ENCODE results near the gene ZMYND15.

ZMYND15 gene

GRCh38 chr17:4715063-4715744, 24.4 kb upstream of the ZMYND15 start:
- DNase-seq (ENCODE audit: low read depth in 2 of 2) = no peak

GRCh38 chr17:4716081-4716480, 23.6 kb upstream of the ZMYND15 start:
- DNase-seq (ENCODE audit: low read depth in 2 of 2) = no peak

DNA sequence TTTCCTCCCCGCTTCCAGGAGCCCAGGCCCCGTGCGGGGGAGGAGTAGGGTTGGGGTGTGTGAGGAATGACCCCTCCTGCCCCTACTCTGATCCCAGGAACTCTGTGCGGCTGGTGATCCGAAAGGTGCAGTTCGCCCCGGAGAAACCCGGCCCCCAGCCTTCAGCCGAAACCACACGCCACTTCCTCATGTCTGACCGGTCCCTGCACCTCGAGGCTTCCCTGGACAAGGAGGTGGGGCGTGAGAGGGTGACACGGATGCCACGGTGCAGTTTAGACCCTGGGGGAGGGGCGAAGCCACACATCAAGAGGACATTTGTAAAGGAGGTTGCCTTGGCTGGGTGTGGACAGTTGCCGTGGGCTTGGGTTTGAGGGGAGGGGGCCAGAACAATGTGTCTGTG, 21.8 kb upstream of the ZMYND15 start:
- DNase-seq (ENCODE audit: low read depth in 2 of 2) = no peak

DNA sequence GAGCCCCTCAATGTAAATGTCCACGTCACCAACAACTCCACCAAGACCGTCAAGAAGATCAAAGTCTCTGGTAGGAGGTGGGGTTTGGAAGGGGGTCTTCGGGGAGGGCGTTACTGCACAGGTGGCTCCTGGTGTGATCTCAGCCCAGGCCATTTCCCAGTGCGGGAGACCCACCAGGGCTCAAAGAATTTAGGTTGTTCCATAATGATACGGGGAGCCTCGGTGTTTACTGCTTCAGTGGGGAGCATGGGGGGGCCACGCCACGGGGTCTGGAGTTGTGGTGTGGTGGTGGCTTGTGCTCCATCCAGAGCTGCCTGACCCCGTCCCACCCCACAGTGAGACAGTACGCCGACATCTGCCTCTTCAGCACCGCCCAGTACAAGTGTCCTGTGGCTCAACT, 21.4 kb upstream of the ZMYND15 start:
- no peak for DNase-seq (ENCODE audit: low read depth in 2 of 2)

DNA sequence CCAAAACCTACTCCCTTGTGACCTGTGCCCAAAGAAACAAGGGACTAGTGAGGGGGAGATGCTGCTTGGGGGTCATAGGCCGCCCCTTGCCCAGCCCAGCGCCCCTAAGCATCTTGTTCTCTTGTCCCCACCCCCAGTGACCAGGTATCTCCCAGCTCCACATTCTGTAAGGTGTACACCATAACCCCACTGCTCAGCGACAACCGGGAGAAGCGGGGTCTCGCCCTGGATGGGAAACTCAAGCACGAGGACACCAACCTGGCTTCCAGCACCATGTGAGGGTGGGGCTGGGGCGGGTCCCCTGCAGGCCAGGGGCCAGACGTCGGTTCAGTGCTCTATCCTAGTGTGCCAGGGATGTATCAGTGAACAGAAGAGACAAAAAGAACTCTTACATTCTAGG, 20.5 kb upstream of the ZMYND15 start:
- DNase-seq (ENCODE audit: low read depth in 2 of 2) = no peak

GRCh38 chr17:4719684-4720221, 19.9 kb upstream of the ZMYND15 start:
- no peak for DNase-seq (ENCODE audit: low read depth in 2 of 2)

DNA sequence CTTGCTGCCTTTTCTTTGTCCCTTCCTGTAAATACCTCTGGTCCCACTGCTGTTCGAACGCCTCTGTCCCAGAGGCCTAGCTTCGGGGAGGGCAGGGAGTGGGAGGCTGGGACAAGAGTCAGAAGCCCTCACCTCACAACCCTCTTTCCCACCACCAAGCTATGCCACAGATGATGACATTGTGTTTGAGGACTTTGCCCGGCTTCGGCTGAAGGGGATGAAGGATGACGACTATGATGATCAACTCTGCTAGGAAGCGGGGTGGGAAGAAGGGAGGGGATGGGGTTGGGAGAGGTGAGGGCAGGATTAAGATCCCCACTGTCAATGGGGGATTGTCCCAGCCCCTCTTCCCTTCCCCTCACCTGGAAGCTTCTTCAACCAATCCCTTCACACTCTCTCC, 18.8 kb upstream of the ZMYND15 start:
- DNase-seq (ENCODE audit: low read depth in 2 of 2) = no peak

DNA sequence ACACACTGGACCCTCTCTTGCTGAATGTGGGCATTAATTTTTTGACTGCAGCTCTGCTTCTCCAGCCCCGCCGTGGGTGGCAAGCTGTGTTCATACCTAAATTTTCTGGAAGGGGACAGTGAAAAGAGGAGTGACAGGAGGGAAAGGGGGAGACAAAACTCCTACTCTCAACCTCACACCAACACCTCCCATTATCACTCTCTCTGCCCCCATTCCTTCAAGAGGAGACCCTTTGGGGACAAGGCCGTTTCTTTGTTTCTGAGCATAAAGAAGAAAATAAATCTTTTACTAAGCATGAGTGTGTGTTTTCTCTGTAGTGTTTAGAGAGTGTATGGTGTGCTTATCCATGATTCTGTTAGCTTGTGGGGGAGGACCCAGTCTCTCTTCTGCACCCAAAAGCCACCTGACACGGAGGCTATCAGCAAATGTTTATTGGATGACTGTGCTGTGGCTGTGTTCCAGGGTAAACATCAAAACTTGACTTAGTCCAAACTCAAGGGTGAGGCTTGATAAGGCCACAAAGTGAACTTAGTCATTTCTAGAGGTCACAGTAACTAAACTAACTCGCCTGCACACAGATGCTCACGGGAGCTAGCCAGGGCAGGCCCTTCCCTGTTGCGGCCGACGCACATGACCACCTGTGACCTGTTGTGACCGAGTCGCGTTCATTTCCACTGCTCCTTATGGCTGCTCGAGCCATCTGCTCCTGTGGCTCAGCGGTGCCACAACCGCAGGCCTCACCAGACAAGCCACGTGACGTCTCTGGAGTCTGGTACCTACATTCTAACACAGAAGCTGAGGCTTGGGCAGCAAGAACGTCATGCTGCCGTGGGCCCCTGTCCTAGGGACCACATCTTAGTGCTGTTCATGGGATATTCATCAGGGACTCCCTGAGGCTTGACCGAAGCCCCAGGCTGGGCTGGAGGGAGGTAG, 18.2 kb upstream of the ZMYND15 start:
- DNase-seq (ENCODE audit: low read depth in 2 of 2) = no peak

DNA sequence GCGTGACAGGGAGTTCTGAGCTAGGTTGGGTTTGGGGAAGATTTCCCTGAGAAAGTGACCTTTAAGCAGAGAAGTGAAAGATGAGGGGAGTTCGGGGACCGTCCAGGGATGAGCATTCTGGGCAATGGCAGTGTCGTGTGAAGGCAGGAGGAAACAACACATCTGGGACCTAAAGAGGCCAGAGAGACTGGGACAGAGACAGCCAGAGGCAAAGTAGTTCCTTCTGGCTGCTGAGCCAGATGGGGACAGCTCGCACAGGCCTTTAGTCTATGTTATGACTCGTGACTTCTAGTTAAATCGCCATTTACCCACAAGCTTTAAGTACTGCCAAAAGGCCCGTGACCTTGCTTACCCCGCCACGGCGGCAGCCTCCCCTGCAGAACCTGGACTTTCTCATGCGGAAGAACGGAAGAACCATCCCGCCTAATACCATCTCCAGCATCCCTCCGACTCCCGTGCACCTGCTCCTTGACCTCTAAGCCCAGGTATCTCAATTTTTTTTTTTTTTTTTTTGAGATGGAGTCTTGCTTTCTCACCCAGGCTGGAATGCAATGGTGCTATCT, 16.9 kb upstream of the ZMYND15 start:
- no peak for DNase-seq (ENCODE audit: low read depth in 2 of 2)

DNA sequence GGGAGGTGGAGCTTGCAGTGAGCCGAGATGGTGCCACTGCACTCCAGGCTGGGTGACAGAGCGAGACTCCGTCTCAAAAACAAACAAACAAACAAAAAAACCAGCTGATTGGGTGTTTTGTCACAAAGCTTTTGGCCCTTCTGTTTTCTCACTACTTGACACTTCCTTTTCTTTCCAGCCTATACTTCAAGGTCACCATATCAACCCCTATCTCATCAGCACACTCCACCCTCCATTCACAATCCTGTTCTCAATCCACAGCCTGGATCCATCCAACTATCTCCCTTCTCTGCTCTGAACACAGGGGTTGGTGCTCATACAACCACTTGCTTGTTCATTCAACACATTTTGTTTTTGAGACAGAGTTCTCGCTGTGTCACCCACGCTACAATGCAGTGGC, 15.0 kb upstream of the ZMYND15 start:
- DNase-seq (ENCODE audit: low read depth in 2 of 2) = no peak

GRCh38 chr17:4725646-4726310, 13.9 kb upstream of the ZMYND15 start:
- no peak for DNase-seq (ENCODE audit: low read depth in 2 of 2)

DNA sequence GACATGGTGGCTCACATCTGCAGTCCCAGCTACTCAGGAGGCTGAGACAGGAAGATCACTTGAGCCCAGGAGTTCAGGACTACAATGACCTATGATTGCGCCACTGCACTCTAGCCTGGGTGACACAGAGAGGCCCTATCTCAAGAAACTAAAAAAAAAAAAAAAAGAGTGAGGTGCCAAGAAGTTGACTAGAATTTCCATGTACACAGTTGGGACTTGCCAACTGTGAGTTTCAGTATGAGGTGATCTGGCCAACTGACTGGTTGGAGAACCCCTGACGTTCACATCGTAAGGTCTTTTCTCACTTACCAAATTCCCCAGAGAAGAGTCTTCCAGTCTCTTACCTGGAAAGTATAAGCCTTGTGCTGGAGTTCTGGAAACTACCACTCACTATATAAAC, 11.5 kb upstream of the ZMYND15 start:
- DNase-seq (ENCODE audit: low read depth in 2 of 2) = no peak

- DNase-seq (ENCODE audit: low read depth in 2 of 2) = no peak
Measured at GRCh38 chr17:4733073-4733531, 6.5 kb upstream of the ZMYND15 start.

DNA sequence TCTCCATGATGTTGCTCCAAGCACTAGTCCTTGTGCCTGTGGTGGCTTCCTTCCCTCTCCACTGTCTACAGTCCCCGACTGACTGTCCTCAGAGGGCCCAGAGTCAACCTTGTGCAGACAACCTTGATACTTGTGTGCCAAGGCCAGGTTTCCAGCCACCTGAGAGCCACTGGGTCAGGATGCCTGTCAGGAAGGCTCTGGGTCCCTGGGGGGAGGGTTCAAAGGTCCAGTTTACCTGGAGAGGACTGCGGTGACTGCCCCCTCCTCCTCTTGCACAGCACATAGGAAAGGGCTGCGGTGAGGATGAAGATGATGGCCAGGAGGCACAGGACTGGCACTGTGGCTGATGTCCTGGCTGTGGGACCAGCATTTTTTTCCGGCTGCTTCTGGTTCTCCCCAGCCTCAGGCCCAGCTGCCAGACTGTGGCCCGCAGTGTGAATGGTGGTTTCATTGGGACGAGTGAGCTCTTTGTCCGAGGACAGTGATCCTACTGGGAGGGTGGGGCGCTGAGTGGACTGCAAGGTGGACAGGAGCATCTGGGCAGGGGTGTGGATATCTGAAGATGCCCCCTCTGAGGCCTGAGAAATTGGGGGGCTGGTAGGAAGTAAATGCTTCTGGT, 4.7 kb upstream of the ZMYND15 start:
- no peak for DNase-seq (ENCODE audit: low read depth in 2 of 2)

GRCh38 chr17:4735876-4736651, 3.6 kb upstream of the ZMYND15 start:
- no peak for DNase-seq (ENCODE audit: low read depth in 2 of 2)

- no peak for DNase-seq (ENCODE audit: low read depth in 2 of 2)
Measured at GRCh38 chr17:4738136-4739121, 1.2 kb upstream of the ZMYND15 start.

DNA sequence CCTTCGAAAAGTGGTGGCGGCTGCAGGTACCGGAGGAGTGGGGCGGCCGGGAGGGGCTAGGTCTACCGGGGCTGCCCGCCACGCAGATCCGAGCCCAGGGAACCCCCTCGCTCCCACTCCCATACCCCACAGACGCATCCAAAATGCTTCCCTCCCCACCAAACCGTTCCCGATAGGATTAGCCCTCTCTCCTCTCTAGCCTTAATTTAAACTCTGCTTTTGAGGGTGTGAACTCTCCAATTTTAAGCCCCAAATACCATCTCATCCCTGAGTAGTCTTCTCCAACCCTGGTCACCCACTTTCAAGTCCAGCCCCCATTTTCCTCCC, 355 bp downstream of the ZMYND15 start:
- DNase-seq (ENCODE audit: low read depth in 2 of 2) = no peak

DNA sequence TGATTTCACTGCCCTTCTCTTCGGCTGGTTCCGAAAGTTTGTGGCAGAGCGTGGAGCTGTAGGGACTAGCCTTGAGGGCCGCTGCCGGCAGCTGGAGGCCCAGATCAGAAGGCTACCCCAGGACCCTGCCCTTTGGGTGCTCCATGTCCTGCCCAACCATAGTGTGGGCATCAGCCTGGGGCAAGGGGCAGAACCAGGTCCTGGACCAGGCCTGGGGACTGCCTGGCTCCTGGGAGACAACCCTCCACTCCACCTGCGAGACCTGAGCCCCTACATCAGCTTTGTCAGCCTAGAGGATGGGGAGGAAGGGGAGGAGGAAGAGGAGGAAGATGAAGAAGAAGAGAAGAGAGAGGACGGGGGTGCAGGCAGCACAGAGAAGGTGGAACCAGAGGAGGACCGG, 951 bp downstream of the ZMYND15 start:
- no peak for DNase-seq (ENCODE audit: low read depth in 2 of 2)

- no peak for DNase-seq (ENCODE audit: low read depth in 2 of 2)
Measured at GRCh38 chr17:4741544-4741943, 1.9 kb downstream of the ZMYND15 start.

GRCh38 chr17:4742133-4742532, 2.5 kb downstream of the ZMYND15 start:
- no peak for DNase-seq (ENCODE audit: low read depth in 2 of 2)
